ENCODE measurements around the gene CHD5.

DNA sequence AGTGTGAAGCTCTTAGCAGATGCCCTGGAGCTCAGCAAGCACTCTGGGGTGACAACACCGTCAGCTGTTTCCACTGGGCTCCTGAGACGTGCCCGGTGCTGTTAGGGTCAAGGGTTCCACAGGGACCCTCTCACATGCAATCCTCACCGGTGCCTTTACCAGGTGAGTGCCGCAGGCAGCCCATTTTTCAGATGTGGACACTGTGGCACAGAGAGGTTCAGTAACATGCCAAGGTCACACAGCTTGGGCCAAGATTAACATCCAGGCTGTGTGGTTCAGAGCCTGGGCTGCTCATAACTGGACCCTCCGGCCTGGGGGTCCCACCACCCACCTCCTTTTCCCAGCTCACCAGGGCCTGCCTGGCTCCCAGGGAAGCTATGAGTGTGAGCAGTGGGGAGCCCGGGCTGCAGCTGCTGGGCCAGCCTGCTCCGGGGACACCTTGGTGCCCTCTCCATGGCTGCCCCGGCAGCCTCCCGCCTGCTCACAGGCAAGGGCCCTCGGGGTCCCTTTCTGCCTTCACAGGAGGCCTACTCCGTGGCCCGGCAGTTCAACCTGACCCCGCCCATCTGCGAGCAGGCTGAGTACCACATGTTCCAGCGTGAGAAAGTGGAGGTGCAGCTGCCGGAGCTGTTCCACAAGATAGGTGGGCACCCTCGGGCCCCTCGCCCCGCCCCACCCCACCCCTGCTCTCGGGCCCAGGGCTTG, 85.2 kb downstream of the CHD5 start:
- TF ChIP-seq GATA2 (IDR thresholded peaks at IDR 0.05; ENCODE audit: low read depth, low read length) (no peak), GATA3 (IDR thresholded peaks at IDR 0.05; ENCODE audit: low read depth, low read length) (no peak)

Measured in SH-SY5Y (cell line).